Limb (tissue), 2 donors: ENCODE measurements around the gene BRAF.
"Not testable (repeated sequence)": the region's sequence is repeated elsewhere in the genome, so short reads cannot be mapped to it uniquely, and the experiment has no call there.

ENCODE experiments used
- DNase-seq, 2 donors: peaks; one replicate each; pipeline ENCODE4 v3.0.0-alpha.2; 2016; ENCODE audit errors: extremely low spot score in 2 of 2

BRAF gene

DNA sequence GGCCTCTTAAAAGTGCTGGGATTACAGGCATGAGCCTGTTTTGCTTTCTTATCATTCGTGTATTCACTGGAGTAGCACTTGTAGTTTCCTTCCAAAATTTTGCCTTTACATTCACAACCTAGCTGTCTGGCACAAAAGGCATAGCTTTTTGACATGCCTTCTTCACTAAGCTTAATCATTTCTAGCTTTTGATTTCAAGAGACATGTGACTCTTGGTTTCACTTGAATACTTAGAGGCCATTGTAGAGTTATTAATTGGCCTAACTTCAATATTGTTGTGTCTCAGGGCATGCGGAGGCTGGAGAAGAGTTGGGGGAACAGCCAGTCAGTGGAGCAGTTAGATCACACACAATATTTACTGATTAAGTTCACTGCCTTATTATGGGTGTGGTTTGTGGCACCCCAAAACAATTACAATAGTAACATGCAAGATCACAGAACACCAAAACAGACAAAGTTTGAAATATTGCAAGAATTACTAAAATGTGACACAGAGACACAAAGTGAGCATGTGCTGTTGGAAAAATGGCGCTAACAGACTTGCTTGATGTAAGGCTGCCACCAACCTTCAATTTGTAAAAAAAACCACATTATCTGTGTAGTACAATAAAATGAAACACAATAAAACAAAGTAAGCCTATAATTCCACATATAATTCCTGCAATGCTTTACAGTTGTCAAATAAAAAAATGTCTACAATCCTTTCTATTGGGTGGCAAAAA lies 43.1 kb downstream of the BRAF start:
- no peak for DNase-seq

GRCh38 chr7:140877249-140877524 lies 47.5 kb downstream of the BRAF start:
- no peak for DNase-seq

DNA sequence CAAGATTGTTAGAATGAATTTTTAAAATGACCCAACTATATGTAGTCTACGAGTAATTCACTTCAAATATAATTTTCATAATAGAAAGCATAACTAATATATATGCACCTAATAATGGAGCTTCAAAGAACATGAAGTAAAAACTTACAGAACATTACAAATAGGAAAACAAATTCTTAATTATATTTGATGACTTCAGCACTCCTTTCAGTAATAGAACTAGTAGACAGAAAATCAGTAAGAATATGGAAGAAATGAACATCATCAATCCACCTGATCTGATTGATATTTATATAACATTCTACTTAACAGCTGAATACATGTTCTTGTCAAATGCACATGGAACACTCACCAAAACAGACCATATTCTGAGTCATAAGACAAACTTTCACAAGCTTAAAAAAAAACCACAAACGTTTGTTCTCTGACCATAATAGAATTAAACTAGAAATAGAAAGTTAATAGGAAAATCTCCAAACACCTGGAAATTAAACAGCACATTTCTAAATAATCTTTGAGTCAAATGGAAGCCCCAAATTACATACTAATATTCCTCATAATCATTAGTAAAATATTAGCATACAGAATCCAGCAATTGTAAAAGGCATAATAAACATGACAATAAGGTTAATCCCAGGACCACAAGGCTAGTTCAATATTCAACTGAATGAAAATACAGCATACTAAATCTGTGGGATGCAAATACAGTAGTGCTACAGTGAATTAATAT lies 48.0 kb downstream of the BRAF start:
- no peak for DNase-seq

DNA sequence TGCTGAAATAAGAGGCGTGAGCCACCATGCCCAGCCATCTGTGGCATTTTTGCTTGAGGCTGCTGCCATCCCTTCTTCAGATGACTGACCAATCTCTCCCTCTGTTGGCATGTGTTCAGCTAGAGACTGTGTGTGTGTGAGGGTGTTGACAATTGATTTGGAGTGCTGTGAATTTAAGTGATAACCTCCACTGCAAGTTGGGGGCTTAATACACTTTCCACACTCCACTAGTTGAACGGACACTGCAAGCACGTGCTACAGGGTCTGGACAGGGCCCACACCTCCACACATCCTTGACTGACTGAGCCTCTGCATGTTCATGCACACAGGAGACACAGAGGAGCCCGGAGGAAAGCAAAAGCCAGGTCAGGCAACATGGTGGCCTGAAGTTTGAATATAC lies 51.3 kb downstream of the BRAF start:
- no peak for DNase-seq

DNA sequence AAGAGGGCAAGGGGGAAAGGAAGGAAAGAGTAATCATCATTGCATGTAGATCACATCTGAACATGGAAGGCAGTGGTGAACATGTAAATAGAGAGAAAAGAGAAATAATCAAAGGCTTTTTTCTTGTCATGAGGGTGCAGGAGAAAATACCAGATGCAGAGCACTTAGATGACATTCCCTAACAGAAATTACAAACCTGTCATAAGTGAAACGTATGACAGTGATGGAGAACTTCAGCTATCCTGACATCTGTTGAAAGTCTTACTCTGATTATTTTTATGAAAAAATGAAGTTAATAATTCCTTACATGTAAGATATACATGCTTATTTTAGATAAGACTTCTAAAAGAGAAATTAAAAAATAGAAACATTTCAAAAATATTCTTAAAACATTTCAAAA lies 54.7 kb downstream of the BRAF start:
- no peak for DNase-seq

DNA sequence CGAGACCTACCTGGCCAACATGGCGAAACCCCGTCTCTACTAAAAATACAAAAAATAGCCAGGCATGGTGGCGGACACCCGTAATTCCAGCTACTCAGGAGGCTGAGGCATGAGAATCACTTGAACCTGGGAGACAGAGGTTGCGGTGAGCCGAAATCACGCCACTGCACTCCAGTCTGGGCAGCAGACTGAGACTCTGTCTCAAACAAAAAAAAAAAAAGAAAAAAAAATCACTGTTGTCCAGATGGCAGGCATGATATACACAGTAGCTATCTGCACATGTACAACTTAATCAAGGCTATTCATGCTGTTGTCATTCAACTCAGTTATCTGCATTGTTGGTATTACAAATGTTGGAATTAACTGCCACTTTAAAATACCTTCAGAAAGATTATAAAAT lies 55.3 kb downstream of the BRAF start:
- DNase-seq, result no peak

GRCh38 chr7:140867467-140868462 lies 57.0 kb downstream of the BRAF start:
- no peak for DNase-seq

- no peak for DNase-seq
Measured at GRCh38 chr7:140866926-140867325, 57.8 kb downstream of the BRAF start.

GRCh38 chr7:140864732-140865131 lies 60.0 kb downstream of the BRAF start:
- DNase-seq, result no peak

GRCh38 chr7:140863867-140864266 lies 60.9 kb downstream of the BRAF start:
- no peak for DNase-seq

GRCh38 chr7:140863184-140863583 lies 61.5 kb downstream of the BRAF start:
- no peak for DNase-seq

- no peak for DNase-seq
Measured at GRCh38 chr7:140857048-140857447, 67.7 kb downstream of the BRAF start.

DNA sequence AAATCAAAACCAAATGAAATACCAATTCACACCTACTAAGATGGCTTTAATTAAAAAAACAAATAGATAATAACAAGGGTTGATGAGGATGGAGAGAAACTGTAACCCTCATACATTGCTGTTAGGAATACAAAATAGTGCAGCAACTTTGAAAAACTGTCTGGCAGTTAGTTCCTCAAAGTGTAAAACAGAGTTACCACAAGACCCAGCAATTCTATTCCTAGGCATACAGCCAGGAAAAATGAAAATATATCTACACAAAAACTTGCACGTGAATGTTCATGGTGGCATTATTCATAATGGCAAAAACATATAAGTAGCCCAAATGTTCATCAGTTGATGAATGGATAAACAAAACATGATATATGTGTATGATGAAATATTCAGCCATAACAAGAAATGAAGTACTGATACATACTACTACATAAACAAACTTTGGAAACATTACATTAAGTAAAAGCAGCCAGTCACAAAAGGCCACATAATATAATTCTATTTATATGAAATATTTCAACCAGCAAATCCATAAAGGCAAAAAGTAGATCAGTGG lies 83.5 kb downstream of the BRAF start:
- no peak for DNase-seq

GRCh38 chr7:140831724-140832123 lies 93.0 kb downstream of the BRAF start:
- no peak for DNase-seq

DNA sequence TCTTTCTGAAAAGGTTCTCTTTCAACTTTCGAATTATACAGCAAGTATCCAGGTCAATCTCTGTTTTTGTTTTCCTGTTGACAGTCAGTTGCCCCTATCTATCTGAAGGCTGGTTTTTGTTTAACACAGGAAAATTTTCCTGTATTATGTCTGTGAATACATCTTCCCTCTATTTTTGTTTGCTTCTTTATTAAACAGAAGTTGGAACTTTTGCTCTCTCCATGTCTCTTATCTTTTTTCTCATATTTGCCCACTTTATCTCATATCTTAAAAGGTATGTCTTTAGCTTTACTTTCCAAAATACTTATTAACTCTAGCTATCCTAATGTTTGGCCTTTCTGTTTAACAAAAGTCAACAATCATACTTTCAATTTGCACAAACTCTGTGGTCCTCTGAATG lies 95.0 kb downstream of the BRAF start:
- DNase-seq, result no peak

GRCh38 chr7:140828741-140829140 lies 96.0 kb downstream of the BRAF start:
- DNase-seq, result no peak

DNA sequence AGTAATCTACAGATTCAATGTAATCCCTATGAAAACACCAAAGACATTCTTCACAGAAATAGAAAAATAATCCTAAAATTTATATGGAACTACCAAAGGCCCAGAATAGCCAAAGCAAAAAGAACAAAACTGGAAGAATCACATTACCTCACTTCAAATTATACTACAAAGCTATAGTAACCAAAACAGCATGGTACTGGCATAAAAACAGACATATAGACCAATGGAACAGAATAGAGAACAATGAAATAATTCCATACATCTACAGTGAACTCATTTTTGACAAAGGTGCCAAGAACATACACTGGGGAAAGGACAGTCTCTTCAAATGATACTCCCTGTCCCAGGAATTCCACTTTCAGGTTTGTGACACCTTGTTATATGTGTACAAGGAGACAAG lies 107.3 kb downstream of the BRAF start:
- not testable (repeated sequence) for DNase-seq

- DNase-seq, result peak; percentile 66 to 70
Measured at GRCh38 chr7:140810830-140811556, 113.7 kb downstream of the BRAF start.

DNA sequence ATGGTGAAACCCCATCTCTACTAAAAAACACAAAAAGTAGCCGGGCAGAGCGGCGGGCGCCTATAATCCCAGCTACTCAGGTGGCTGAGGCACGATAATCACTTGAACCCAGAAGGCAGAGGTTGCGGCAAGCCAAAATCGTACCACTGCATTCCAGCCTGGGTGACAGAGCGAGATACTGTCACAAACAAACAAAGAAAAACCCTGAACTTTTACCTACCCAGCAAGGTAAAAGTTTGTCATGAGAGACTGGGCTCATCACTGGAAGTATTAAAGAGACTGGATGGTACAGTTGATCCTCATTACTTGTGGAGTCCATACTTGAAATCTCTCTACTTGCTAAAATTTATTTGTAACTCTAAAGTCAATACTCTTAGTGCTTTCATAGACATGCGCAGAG lies 114.3 kb downstream of the BRAF start:
- DNase-seq, result no peak

DNA sequence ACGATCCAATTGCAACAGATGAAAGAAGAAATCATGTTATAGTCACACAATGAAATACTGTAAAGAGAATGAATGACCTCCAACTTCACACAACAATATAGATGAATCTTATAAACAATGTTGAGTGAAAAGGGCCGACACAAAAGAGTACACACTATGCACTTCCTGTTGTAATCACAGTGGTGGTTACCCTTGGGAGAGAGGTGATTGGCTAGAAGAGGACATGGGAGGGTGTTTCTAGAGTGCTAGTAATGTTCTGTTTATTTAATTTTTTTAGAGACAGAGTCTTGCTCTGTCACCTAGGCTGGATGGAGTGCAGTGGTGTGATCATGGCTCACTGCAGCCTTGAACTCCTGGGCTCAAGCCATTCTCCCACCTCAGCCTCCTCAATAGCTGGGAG lies 145.8 kb downstream of the BRAF start:
- no peak for DNase-seq

GRCh38 chr7:140778568-140778967 lies 146.2 kb downstream of the BRAF start:
- DNase-seq, result no peak
